Ovary (tissue), 9 donors: Measurements from ENCODE around the gene DENND1A. TPM values are rescaled to one million over a fixed set of nuclear protein-coding genes. Genes with fewer than 3 reads are reported as not detected.

Source experiments
- DNase-seq, 5 donors: peaks; one replicate each; pipeline ENCODE4 v3.0.0-alpha.2; 2019 to 2020
- H3K27ac ChIP-seq, 2 donors: fragments of 200-600 bp; one replicate each; pipeline versions ENCODE4 v1.5.1 to v1.8.0; 2019 to 2022
- H3K27me3 ChIP-seq: fragments of 200-600 bp; one replicate; pipeline ENCODE4 v1.8.0; 2022
- H3K36me3 ChIP-seq: fragments of 200-600 bp; sonication (generic); one replicate; pipeline ENCODE4 v1.5.1; 2019
- H3K4me1 ChIP-seq: one replicate; pipeline ENCODE4 v1.8.1; 2013; ENCODE audit warnings: mild to moderate bottlenecking, moderate library complexity; ENCODE audit not compliant: insufficient read depth
- H3K4me3 ChIP-seq: fragments of 200-600 bp; sonication (generic); one replicate; pipeline ENCODE4 v1.5.1; 2017
- H3K9me3 ChIP-seq, 2 donors: fragments of 200-600 bp in 1 of 2; sonication (generic) in 1 of 2; one replicate each; pipeline versions ENCODE4 v1.5.1 to v1.8.1; 2013 to 2019; ENCODE audit warnings: mild to moderate bottlenecking in 1 of 2, moderate library complexity in 1 of 2
- EP300 ChIP-seq: sonication (generic); formaldehyde crosslinking; IDR thresholded peaks from one replicate; pipeline ENCODE4 v1.6.1; 2017; ENCODE audit warnings: antibody characterized with exemption
- POLR2A ChIP-seq: fragments of 450-650 bp; IDR thresholded peaks from one replicate; pipeline ENCODE4 v1.6.1; 2017; ENCODE audit warnings: antibody characterized with exemption, mild to moderate bottlenecking, moderate library complexity
- WGBS, 3 donors: extraction: QIAGEN DNeasy Blood & Tissue Kit in 1 of 3; methylation state at CpG; one replicate each; pipeline versions ENCODE4 v1.1.5 to v1.1.7; 2013 to 2017; 5-methylcytosine and 5-hydroxymethylcytosine counted together
- intact Hi-C, 4 donors: fragments of 100-400 bp; cut with DNase I; formaldehyde crosslinking; loops; one replicate each; pipeline versions ENCODE4 v1.11.0 to v1.15.1; 2022 to 2023
- polyA plus RNA-seq, 2 donors: library from polyadenylated mRNA; stranded (reverse); fragments of 200-250 nt in 1 of 2; fragments of 350-450 nt in 1 of 2; fragmentation: Illumina TruSeq in 1 of 2; extraction: RNeasy Lipid Tissue Mini Kit (QIAGEN cat#74804) in 1 of 2; gene quantifications; one replicate each; pipeline ENCODE4 v1.2.3, GENCODE V29; 2013 to 2014
- total RNA-seq, 7 donors: library from RNA; depleted of rRNA in 2 of 7; stranded (reverse); fragments of >200 nt in 2 of 7; fragmentation: NEBNext Ultra II Directional in 3 of 7; extraction: Animal tissue kit (Norgen Biotek cat#: 25700) in 3 of 7; gene quantifications; one replicate each; pipeline versions ENCODE4 v1.1.0 to v1.2.4, GENCODE V29; 2016 to 2023
- TF ChIP-seq, protein P1 (sequence below), 3 donors: fragments of 450-650 bp in 2 of 3; fragments of 200-600 bp in 1 of 3; IDR thresholded peaks; one replicate each; pipeline versions ENCODE4 v1.5.1 to v1.8.0; 2016 to 2022; ENCODE audit warnings: antibody characterized with exemption in 3 of 3, mild to moderate bottlenecking in 1 of 3
- donor health status: DM: no; HTN: no; CAD: no; lungs with moderate emphysema.
- donor health status: DM: no; HTN: no; CAD: no.
- donor health status: Bipolar disorder and iron deficiency.
- donor health status: DM: yes; HTN: yes; CAD: no.
- donor health status: DM: no; HTN: no; CAD: no.
- donor health status: DM: yes; HTN: yes; CAD: no.

The DENND1A gene
- total and polyA plus RNA-seq, 9 donors = 10.4 to 24.5 (median 17.1) TPM

DNA sequence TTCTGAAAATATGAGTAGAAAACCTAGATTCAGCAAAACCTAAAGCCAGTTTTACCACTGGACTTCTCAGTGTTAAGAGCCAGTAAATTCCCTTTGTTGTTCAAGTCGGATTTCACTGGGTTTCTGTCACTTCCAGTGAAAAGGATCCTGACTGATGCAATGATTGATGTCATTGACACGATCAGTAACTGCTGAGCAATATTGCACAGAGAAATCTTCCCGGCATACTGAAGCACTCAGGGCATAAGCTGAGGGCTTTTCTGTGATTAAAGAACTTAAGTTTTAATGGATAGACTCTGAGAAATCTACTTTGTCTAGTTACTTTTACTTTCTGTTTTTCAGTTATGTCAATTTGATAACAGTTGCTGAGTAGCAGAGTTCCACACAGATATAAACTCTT is 61.9 kb downstream of the DENND1A start:
- WGBS, 3 donors = 64 to 75% (median 72%) methylated on average over 3 of the region's 3 CpGs
- Histone ChIP-seq H3K4me3 (no peak overlapping the region), H3K36me3 (no peaks in the 10 kb centered on the region), H3K27ac (no peak overlapping the region), H3K4me1 (no peaks in the 10 kb centered on the region), H3K27me3 (no peaks in the 10 kb centered on the region), H3K9me3 (no peaks in the 10 kb centered on the region)
- intact Hi-C loops = loop anchor here in 1 of 4 donors (10.0 kb wide), 1 partner anchor 737 kb away; no protein-coding TSS in a partner anchor
- TF ChIP-seq, protein P1, sequence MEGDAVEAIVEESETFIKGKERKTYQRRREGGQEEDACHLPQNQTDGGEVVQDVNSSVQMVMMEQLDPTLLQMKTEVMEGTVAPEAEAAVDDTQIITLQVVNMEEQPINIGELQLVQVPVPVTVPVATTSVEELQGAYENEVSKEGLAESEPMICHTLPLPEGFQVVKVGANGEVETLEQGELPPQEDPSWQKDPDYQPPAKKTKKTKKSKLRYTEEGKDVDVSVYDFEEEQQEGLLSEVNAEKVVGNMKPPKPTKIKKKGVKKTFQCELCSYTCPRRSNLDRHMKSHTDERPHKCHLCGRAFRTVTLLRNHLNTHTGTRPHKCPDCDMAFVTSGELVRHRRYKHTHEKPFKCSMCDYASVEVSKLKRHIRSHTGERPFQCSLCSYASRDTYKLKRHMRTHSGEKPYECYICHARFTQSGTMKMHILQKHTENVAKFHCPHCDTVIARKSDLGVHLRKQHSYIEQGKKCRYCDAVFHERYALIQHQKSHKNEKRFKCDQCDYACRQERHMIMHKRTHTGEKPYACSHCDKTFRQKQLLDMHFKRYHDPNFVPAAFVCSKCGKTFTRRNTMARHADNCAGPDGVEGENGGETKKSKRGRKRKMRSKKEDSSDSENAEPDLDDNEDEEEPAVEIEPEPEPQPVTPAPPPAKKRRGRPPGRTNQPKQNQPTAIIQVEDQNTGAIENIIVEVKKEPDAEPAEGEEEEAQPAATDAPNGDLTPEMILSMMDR (IDR thresholded peaks at IDR 0.05) = no peak
- no peak for TF ChIP-seq POLR2A
- DNase-seq = no peak

DNA sequence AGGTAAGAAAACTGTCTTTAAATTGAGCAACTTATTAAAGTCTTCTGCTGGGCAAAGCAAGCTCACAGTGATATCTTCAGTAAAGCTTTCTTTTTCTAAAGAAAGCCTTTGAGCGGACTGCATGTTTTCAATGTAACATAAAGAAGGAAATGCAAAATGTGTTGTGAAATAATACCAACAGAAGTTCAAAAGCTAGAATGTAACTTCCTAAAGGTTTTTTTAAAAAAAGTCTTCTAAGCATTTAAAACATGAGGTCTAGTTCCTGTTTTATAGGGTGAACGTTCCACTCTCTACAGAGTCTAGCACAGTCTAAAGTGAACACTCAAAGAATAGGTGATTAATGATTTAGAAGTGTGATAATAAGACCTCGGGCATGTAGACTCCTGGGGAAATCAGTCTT is 62.9 kb downstream of the DENND1A start:
- no peak for DNase-seq
- H3K4me3 ChIP-seq = no peak overlapping the region
- no peaks in the 10 kb centered on the region for H3K4me1 ChIP-seq
- H3K27me3 ChIP-seq = no peaks in the 10 kb centered on the region
- 84 to 92% (median 91%) methylated on average over 3 of the region's 3 CpGs for WGBS, 3 donors
- H3K9me3 ChIP-seq = no peaks in the 10 kb centered on the region
- intact Hi-C loops = loop anchor here in 1 of 4 donors (10.0 kb wide), 1 partner anchor 738 kb away; no protein-coding TSS in a partner anchor
- TF ChIP-seq EP300 = no peak
- no peak for TF ChIP-seq POLR2A
- TF ChIP-seq, protein P1 (IDR thresholded peaks at IDR 0.05) = no peak
- no peaks in the 10 kb centered on the region for H3K36me3 ChIP-seq
- no peak overlapping the region for H3K27ac ChIP-seq

- TF ChIP-seq, protein P1 (IDR thresholded peaks at IDR 0.05) = no peak
- TF ChIP-seq EP300 = no peak
- no peaks in the 10 kb centered on the region for H3K9me3 ChIP-seq
- no peaks in the 10 kb centered on the region for H3K4me1 ChIP-seq
- no peaks in the 10 kb centered on the region for H3K36me3 ChIP-seq
- no peak overlapping the region for H3K4me3 ChIP-seq
- no peak for DNase-seq
- no peak overlapping the region for H3K27ac ChIP-seq
- WGBS, 3 donors = 64 to 81% (median 71%) methylated on average over 2 of the region's 2 CpGs
- intact Hi-C loops = loop anchor here in 1 of 4 donors (10.0 kb wide), 1 partner anchor 738 kb away; no protein-coding TSS in a partner anchor
- no peaks in the 10 kb centered on the region for H3K27me3 ChIP-seq
These were observed 63.4 kb downstream of the DENND1A start for GRCh38 chr9:123866497-123866896.

- Histone ChIP-seq H3K27me3 (no peaks in the 10 kb centered on the region), H3K27ac (no peak overlapping the region), H3K4me1 (no peaks in the 10 kb centered on the region), H3K4me3 (no peak overlapping the region), H3K9me3 (no peaks in the 10 kb centered on the region), H3K36me3 (no peaks in the 10 kb centered on the region)
- TF ChIP-seq POLR2A (no peak), EP300 (no peak)
- TF ChIP-seq, protein P1 (IDR thresholded peaks at IDR 0.05) = no peak
- no peak for DNase-seq
- 90 to 94% (median 91%) methylated on average over 3 of the region's 3 CpGs for WGBS, 3 donors
- intact Hi-C loops = loop anchor here in 1 of 4 donors (10.0 kb wide), 1 partner anchor 739 kb away; no protein-coding TSS in a partner anchor
These were observed 64.5 kb downstream of the DENND1A start for GRCh38 chr9:123865226-123866000.
